CD4-positive, alpha-beta T cell treated with Interleukin-21 for 1 hour (primary cell): ENCODE measurements around the gene FRMD5.
"Not testable (repeated sequence)": the region's sequence is repeated elsewhere in the genome, so short reads cannot be mapped to it uniquely, and the experiment has no call there.

Experiments
- DNase-seq: peaks from one replicate; pipeline ENCODE4 v3.0.0-alpha.2; 2020

Gene FRMD5

DNA sequence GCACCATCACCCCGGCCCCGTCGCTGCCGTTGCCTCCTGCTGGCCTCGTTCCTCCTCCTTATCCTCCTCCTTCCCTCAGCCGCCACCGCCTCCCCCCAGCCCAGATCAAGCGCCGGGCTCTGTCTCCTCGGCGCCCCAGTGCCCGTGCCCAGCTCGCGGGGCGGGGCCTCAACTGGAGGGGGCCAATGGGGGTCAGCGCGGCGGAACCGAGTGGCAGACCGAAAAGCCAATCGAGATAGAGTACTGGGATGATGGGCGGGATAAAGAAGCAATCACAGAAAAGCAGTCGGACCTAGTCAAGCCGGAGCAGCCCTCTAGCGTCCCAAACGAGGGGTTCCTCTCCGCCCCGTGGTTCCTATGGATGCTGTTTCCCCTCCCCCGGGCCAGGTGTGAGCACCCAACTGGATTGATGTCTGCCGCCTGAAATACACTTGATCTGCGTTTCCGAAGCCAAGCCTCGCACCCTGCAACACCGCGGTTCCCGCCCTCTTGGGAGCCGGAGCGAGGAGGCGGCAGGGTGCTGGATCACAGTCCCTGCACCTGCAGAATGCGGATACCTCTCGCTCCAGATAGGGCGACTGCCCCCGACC is at the start of gene FRMD5:
Gene FRMD5, minus strand, starts transcription at position 121 of the 590 bp plus-strand sequence.
- peak; percentile 91 for DNase-seq

DNA sequence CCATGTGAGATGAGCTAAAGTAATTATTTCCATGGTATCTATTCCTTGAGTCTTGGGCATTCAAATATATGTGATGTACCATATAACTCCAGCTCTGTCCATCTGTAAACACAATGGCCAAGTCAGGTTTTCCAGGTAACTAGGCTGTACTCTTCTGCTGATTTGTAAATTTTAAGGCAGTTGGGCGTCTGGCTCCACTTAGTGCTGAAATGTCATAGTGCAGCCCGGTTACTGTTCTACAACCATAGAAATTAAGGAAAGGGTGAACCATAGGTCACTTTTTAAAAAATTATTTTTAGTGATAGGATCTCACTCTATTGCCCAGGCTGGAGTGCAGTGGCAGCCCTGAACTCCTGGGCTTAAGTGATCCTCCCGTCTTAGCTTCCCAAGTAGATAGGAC is 48.8 kb upstream of the FRMD5 start:
- DNase-seq: no peak

DNA sequence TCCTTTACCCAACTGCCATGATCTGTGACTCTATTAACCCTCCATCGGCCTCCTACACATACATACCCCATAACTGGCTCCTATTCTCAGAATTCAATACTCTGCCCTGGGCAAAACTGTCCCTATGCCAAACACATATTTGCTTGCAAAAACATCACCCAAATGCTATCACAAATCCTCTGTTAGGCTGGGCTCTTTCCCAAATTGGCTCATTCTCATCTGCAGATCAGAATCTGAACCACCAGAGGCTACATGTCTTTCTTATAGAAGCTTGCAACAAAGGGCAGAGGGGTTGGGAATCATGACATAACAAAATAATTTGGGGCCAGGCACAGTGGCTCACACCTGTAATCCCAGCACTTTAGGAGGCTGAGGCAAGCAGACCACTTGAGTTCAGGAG is 48.1 kb upstream of the FRMD5 start:
- DNase-seq: no peak

DNA sequence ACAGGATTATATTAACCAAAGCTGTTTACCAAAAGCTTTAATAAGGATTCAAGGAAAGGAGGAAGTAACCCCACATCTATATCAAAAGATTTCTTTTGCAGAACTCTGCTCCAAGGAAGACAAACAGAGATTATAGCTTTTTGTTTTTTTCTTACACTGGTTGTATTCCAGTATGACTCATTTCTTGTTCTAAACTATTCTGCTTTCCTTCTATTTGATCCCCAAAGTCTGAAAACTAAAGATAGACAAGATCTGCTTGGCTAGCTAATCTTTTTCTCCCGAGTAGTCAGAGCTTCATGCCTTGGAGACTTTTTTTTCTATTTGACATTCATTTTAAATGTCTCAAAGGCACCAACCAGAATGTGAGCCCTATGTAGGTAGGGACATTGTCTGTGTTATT is 36.8 kb upstream of the FRMD5 start:
- DNase-seq: no peak

DNA sequence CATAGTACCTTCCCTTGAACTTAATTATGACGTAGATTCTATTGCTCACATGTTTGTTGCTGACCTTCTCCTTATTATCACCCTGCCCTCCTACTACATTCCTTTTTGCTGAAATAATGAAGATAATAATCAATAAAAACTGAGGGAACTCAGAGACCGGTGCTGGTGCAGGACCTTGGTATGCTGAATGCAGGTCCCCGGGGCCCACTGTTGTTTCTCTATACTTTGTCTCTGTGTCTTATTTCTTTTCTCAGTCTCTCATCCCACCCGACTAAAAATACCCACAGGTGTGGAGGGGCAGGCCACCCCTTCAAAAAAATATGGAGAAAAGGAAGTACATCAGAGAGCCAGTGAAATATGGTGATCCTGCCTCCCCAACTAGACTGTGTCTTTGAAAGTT is 34.2 kb upstream of the FRMD5 start:
- not testable (repeated sequence) for DNase-seq

DNA sequence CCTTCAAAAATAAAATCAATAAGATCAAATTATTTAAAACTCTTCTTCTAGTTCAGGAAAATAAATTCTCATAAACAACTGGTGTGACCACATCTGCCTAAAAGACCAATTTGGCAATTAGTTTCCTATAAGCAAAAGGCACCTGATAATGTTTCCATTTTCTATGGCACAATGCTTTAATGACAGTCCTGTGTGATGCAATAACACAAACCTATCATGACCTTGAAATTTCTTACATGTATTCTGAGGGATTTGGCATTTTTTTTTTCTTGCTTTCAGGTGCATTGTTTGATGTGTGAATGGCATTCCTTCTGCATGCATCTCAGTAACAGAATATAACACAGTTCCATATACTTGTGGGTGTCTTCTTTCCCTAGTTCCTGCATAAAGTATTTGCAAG is 32.5 kb upstream of the FRMD5 start:
- no peak for DNase-seq

DNA sequence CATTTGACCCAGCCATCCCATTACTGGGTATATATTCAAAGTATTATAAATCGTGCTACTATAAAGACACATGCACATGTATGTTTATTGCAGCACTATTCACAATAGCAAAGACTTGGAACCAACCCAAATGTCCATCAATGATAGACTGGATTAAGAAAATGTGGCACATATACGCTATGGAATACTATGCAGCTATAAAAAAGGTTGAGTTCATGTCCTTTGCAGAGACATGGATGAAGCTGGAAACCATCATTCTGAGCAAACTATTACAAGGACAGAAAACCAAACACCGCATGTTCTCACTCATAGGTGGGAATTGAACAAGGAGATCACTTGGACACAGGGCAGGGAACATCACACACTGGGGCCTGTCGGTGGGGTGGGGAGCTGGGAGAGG is 31.9 kb upstream of the FRMD5 start:
- DNase-seq: not testable (repeated sequence)

DNA sequence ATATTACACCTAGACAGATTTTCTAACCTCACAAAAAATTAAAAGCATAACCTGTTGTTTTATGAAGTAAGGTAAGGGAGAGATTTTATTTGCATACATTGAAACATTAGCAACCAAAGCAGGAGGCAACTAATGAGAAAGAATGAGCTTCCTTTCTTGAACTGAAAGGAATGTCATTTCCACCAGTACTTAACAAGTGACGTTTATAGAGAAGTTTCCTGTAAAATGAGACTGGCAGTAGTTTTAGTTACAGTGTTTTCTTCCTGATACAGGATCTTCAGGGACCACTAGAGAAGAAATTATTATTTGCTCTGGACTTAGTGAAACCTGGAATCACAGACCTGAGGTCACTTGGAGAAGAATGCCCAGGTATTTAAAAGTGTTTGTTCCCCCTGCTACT is 27.4 kb upstream of the FRMD5 start:
- no peak for DNase-seq

DNA sequence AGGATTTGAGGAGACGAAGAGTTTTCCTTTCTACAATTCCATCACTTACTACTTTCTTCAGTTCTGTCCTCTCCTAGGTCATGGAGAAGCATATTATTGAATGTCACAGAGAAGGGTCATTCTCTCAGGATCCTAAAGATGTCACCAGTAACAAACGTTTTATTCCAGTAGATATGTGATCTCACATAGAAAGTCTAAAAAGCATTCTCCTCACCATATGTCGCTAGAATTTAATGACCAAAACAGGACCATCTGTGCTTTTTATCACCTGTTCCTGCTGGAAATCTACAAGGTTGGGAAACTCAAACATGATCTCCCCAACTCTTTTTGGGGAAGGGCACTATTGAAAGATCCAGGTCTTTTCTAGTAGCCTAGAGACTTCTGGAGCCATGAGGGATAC is 24.0 kb upstream of the FRMD5 start:
- no peak for DNase-seq

DNA sequence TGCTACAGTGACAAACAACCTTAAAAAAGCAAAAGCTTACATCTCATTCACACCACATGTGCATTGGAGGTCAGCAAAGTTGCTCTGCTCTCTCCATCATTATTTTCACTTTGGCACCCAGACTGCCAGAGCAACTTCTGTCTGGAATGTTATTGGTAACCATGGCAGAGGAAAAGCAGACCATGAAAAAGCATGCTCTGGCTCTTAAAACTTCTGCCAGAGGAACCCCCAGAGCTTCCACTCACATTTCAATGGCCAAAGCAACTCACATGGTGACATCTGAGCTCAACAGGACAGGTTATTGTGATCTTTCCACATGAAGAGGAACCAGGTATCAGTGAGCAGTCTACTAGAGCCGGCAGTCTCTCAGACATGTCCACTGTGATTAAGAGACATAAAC is 21.9 kb upstream of the FRMD5 start:
- DNase-seq: no peak

DNA sequence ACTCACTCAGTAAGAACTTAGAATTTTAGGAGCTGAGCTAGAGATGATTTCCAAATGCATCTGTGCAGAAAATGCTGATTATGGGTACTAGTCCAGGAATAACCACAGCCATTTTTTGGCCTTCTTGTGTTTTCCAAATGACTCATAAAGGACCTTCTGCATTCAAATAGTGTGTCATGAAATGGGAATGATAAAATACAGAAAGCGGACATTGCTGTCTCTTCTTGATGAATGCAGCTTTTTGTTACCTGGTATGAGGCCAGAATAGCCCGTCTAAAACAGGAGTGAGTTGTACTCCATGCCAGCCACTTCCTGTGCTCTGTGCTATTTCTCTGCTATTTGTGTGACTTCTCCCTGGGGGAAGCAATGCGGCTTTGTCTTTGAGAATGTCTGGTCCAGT is 20.5 kb upstream of the FRMD5 start:
- DNase-seq: no peak

DNA sequence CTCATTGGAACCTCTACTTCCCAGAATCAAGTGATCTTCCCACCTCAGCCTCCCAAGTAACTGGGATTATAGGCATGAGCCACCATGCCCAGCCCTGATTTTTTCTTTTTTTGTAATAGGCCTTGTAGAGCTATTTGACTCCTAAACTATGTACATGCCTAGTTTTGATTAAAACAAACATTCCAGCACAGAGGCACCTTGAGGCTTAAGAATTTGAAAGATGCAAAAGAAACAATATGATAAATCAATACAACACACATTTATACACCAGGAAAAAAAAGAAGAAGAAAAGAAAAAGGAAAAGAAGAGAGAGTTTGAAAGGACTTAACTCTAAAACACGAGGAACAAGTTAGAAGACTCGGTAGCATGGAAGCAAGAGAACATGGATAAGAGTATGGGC is 13.9 kb upstream of the FRMD5 start:
- DNase-seq: no peak

DNA sequence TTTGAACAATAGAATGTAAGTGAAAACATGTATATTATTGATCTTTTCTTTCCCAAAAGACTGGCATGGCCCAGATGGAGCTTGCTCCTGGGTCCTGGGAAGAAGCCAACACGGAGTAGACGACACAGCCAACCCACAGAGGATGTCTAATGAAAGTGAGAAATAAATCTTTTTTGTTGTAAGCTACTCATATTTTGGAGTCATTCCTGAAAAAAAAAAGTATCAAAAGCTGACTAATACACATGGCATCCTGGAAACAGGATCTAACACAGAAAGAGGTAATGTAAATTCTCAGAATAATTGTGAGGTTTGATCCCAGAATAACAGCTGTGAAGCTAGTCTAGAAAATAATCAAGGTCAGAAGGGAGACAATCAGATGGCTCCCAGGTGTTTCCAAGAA is 12.6 kb upstream of the FRMD5 start:
- DNase-seq: no peak

DNA sequence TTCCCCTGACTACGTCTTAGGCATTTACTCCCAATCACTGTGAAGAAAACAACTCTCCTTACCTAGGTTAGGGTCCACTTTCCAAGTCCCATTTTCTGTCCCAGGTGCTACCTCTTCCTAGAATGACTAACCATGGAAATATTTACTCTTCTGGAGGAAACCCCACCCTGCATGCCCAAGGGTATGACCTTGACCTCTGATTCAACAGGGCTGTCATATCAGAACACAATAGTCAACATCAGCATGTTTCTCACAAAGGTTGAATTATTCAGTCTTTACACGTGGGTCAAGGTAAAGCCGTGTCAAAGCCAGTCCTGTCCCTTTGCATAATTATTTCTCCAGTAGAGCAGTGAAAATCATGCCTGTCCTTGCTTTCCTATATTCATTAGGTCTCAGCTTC is 4.3 kb upstream of the FRMD5 start:
- DNase-seq: no peak

DNA sequence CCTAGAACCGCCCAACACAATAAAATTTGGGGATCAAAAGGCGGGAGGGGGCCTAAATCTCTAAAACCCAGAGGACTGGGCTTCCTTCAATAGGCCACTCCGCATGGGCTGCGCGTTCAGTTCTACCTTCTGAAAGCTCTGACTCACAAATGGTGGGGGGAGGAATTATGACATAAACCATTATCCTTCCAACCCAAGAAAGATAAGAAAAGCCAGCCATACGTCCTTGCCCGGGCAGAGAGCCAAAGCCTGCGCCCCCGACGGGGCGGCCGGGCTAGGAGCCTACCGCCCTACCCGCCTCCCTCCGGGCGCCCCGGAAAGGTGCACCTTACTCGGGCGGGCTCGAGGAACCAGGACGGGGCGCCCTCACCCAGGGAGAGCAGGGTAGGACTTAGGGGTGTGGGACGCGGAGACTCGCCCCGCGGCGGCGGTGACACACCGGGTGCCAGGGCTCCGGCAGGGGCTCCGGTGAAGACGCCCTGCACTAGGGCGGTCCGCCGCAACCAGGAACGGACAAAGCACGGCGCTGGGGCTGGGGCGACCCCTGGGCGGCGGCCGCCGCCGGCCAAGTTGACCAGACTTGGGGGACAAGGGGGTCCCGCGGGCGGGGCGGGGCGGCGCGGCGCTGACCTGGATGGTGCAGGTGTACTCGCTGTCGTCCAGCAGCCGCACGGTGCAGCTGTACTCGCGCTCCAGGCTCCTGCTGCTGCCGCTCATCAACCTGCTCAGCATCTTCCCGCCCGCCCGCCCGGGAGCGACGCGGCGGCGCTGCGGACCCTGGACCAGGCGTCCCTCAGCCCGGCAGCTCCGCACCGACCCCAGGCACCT is 534 bp downstream of the FRMD5 start:
- peak; percentile 29 for DNase-seq

DNA sequence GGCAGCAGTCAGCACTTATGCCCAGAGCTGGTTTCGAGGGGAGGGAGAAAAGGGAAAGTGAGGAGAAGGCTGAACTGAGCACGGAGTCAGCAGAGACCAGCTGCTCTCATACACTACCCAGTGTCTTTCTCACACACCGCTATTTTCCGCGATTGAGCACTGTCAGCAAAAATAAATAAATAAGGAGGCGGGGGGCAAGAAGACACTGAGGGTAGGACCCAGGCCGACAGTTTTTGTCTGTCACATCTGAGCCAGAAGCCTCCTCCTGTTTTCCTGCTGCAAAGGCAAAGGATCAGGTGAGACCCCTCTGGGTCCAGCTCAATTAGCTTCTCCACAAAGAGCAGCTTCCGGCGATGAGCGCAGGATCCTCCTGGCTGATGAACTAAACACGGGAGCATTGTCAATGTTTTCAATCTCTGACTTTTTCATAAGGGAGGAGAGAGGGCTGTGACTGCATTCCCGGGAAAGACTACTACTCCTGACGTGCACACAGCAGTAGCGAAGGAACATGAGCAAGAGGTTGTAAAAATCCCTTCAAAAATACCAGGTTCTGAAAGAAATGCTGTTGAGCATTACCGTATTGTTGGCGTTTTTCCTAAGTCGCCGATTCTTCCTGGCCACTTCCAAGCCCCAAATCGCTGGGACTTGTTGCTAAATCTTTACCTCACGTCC is 1.3 kb downstream of the FRMD5 start:
- no peak for DNase-seq

DNA sequence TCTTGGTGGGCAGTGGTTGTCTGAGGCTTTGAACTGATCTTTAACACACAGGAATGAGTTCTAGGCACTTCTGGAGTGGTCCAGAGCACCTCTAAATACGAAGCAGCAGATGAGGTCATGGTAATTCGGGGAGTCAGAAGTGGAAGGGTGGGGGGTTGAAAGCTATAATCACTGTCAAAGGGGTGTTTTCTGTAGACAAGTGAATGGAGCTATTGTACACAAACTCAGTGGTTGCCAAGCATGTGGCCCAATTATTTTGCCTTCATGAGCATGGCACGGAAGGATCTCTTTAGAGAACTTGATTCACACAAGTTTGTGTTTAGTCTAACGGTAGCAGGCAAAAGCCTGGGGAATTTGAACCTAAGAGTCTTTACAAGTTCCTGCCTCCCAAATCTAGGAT is 6.3 kb downstream of the FRMD5 start:
- DNase-seq: no peak

DNA sequence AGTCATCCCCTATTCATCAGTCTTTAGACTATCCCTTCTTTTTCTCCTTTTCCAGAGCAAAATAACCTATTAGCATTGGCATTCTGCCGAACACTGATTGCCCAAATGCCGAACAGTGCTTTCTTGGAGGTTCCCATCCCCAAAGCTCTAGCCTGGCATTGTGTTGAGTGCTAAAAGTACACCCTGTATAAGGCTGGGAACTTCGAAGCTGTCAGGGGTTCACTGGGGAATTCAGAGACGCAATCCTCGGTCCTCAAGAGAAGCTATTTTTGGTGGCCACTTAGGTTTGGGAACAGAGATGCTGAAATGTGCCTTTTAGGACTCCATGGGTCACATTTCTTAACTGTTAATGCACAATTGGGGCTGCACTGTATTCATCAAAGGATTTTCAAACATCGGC is 8.4 kb downstream of the FRMD5 start:
- no peak for DNase-seq

DNA sequence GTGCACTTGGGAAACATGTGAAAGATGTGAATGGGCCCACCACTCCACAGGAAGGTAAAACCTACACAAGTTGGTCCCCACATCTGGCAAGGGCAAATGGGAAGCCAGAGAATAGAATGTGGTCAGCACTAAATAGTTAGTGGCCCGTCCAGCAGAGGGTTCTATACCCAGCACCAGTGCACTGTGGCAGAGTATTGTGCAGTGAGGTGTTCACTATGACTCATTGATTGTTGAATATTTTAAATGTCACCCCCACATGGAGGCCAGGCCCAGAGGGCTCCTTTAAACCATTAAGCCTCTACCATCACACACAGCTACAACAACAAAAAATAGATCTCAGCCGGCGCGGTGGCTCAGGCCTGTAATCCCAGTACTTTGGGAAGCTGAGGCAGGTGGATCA is 11.7 kb downstream of the FRMD5 start:
- DNase-seq: no peak

DNA sequence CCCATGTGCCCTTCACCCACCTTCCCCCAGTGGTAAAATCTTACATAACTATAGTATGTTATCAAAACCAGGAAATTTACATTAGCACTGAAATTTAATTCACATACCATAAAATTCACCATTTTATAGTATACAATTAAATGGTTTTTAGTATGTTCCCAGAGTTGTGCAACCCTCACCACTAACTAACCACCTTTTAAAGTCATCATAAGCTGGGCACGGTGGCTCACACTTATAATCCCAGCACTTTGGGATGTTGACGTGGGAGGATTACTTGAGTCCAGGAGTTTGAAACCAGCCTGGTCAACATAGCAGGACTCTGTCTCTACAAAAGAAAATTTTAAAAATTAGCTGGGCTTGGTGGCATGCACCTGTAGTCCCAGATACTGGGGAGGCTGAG is 13.7 kb downstream of the FRMD5 start:
- no peak for DNase-seq

DNA sequence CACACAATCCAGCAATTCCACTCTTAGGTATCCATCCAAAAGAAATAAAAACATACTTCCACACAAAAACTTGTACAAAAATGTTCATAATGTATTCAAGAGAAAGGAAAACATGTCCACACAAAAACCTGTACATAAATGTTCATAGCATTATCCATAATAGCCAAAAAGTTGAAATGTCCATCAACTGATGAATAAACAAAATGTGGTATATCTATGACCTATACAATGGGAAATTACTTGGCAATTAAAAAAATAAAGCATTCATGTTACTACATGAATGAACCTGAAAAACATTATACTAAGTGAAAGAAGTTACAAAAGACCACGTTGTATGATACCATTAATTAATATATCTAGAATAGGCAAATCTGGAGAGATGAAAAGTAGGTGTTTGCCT is 17.9 kb downstream of the FRMD5 start:
- no peak for DNase-seq

DNA sequence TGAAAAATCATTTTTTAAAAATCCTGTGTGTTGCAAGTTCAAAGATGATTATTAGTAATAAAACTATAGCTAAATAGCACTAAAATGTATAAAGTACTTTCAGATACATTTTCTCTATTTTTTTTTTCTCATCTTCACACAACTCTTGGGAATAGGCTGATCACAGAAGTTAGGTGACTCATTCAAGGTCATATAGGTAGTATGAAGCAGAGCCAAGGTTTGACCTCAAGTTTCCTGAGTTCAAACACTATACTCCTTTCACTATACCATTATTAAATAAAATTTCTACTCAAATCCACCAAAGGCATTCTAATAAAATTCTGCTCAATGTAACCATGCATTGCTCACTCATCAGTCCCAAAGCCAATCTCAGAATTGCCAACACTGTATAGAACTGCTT is 21.3 kb downstream of the FRMD5 start:
- DNase-seq: no peak

DNA sequence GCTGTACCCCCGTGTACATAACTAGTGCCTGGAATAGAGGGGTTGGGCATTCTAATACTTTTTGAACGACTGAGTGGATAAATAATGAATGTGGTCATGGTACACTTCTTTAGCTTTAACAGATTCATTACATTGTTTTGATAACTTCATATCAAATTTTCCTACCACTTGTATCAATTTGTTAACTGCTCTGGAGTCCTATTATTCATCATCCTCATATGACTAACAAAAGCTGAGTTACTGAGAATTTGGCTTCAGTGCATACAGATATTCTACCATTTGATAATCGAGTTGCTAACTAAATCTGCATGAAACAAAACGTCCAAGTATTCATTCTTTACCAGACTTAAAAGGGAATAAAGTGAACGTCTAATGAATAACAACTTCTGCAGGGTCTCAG is 31.7 kb downstream of the FRMD5 start:
- no peak for DNase-seq

DNA sequence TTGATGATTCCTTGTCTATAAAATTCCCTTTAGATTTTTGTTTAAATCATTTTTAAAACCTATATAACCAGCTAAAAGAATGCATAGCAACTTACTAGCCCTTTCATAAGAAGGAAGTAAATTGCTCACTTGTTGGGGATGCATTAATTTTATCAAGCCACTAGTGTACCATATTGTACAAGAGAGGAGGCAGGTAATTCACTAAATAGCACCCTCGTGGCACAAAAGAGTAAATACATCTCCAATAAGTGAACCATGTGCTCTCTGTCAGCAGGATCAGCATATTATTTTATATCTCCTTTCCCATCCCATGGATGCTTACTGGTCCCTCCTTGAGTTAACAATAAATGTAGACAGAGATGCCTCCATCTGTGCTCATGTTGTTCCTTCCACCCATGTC is 34.3 kb downstream of the FRMD5 start:
- no peak for DNase-seq
